H1 (cell line): Measurements from ENCODE around the gene ATXN7. TPM values are rescaled to one million over a fixed set of nuclear protein-coding genes. Genes with fewer than 3 reads are reported as not detected.

Experiments
- CTCF ChIA-PET: fragments of 300-600 bp; sonication (Branson Sonifier 250); formaldehyde crosslinking; loops from one replicate; lab custom pipeline; 2021; ENCODE audit not compliant: partially characterized antibody; lab: Charles Lee
- POLR2A ChIA-PET: fragments of 300-600 bp; sonication (Branson Sonifier 250); formaldehyde crosslinking; loops from one replicate; lab custom pipeline; 2021; ENCODE audit warnings: inconsistent platforms; ENCODE audit not compliant: partially characterized antibody; lab: Charles Lee
- DNase-seq, 2 experiments: peaks; one replicate each; pipeline versions ENCODE4 v3.0.0 to v3.0.0-alpha.2; 2010 to 2022; ENCODE audit warnings: low spot score in 2 of 2, low read depth in 1 of 2, mixed read lengths in 1 of 2
- FAIRE-seq: peaks from 2 replicates; lab custom pipeline; 2011; peaks lifted over from hg19 to GRCh38; lab: Jason Lieb, UNC
- H2AFZ ChIP-seq: 2 replicates; pipeline ENCODE4 v1.8.1; 2012; ENCODE audit warnings: low read length, inconsistent platforms
- H2AK5ac ChIP-seq: 2 replicates; pipeline ENCODE4 v1.6.1; 2013; ENCODE audit warnings: low read depth, low read length
- H2BK120ac ChIP-seq: replicated peaks from 2 replicates; pipeline ENCODE3; 2013; ENCODE audit warnings: low read depth, low read length, inconsistent platforms
- H2BK12ac ChIP-seq: 2 replicates; pipeline ENCODE4 v1.6.1; 2013; ENCODE audit warnings: low read depth, low read length
- H2BK15ac ChIP-seq: 2 replicates; pipeline ENCODE4 v1.6.1; 2013; ENCODE audit warnings: low read length
- H2BK20ac ChIP-seq: 2 replicates; pipeline ENCODE4 v1.6.1; 2013; ENCODE audit warnings: low read length
- H2BK5ac ChIP-seq: 2 replicates; pipeline ENCODE4 v1.6.1; 2013; ENCODE audit warnings: low read depth, low read length
- H3K14ac ChIP-seq: 2 replicates; pipeline ENCODE4 v1.6.1; 2013; ENCODE audit warnings: inconsistent platforms; ENCODE audit not compliant: insufficient read length
- H3K18ac ChIP-seq: 2 replicates; pipeline ENCODE4 v1.6.1; 2013; ENCODE audit warnings: low read length; ENCODE audit errors: extremely low read depth
- H3K23ac ChIP-seq: 2 replicates; pipeline ENCODE4 v1.6.1; 2013; ENCODE audit warnings: inconsistent platforms; ENCODE audit not compliant: insufficient read length
- H3K23me2 ChIP-seq: 2 replicates; pipeline ENCODE4 v1.6.1; 2013; ENCODE audit warnings: low read depth, low read length
- H3K27ac ChIP-seq: 2 replicates; pipeline ENCODE4 v1.6.1; 2011; ENCODE audit warnings: low read depth, low read length, inconsistent platforms
- H3K27me3 ChIP-seq, 4 experiments: replicated peaks in 1 of 4; 1 replicate in 1 of 4; 2 replicates in 3 of 4; pipeline versions ENCODE4 v1.6.1 to v1.8.1; 2011 to 2013; ENCODE audit warnings: low read length in 3 of 4, mild to moderate bottlenecking in 3 of 4, inconsistent platforms in 2 of 4, mixed read lengths in 2 of 4, moderate library complexity in 1 of 4; ENCODE audit not compliant: control insufficient read depth in 3 of 4, insufficient read depth in 3 of 4; ENCODE audit errors: extremely low read depth in 1 of 4
- H3K36me3 ChIP-seq, 4 experiments: 2 replicates each; pipeline versions ENCODE4 v1.6.1 to v1.8.1; 2011 to 2013; ENCODE audit warnings: mild to moderate bottlenecking in 4 of 4, low read length in 3 of 4, moderate library complexity in 2 of 4, control low read depth in 1 of 4, inconsistent platforms in 1 of 4; ENCODE audit not compliant: insufficient read depth in 4 of 4, control insufficient read depth in 2 of 4
- H3K4ac ChIP-seq: replicated peaks from 2 replicates; pipeline ENCODE3; 2013; ENCODE audit warnings: low read length, low read depth, mixed read lengths, inconsistent platforms; ENCODE audit not compliant: insufficient read length
- H3K4me1 ChIP-seq, 4 experiments: replicated peaks in 1 of 4; 1 replicate in 1 of 4; 2 replicates in 3 of 4; pipeline versions ENCODE4 v1.6.1 to v1.8.1; 2011 to 2013; ENCODE audit warnings: low read length in 3 of 4, inconsistent platforms in 2 of 4, mixed read lengths in 1 of 4; ENCODE audit not compliant: insufficient read depth in 4 of 4, control insufficient read depth in 3 of 4
- H3K4me2 ChIP-seq, 2 experiments: 2 replicates each; pipeline versions ENCODE4 v1.6.1 to v1.8.1; 2011 to 2013; ENCODE audit warnings: low read depth in 2 of 2, low read length in 2 of 2, control low read depth in 1 of 2, inconsistent platforms in 1 of 2, mild to moderate bottlenecking in 1 of 2; ENCODE audit not compliant: insufficient read depth in 1 of 2
- H3K4me3 ChIP-seq, 4 experiments: fragments of 200-600, 300-600 bp in 1 of 4; sonication (generic), shearing (Covaris generic), sonication (Bioruptor Twin) in 1 of 4; 2 replicates each; pipeline versions ENCODE4 v1.5.1 to v1.8.1; 2011 to 2016; ENCODE audit warnings: low read length in 4 of 4, low read depth in 3 of 4, control low read depth in 2 of 4, inconsistent platforms in 2 of 4, mild to moderate bottlenecking in 2 of 4, mixed read lengths in 1 of 4, moderate library complexity in 1 of 4; ENCODE audit not compliant: insufficient read depth in 2 of 4; ENCODE audit errors: extremely low read depth in 1 of 4
- H3K56ac ChIP-seq: replicated peaks from 2 replicates; pipeline ENCODE3; 2013; ENCODE audit warnings: low read depth, mild to moderate bottlenecking, mixed read lengths, low read length, inconsistent platforms; ENCODE audit not compliant: insufficient read length
- H3K79me1 ChIP-seq: 2 replicates; pipeline ENCODE4 v1.6.1; 2013; ENCODE audit warnings: low read depth, low read length, control low read depth
- H3K79me2 ChIP-seq, 2 experiments: 2 replicates each; pipeline versions ENCODE4 v1.6.1 to v1.8.1; 2012 to 2013; ENCODE audit warnings: low read length in 2 of 2, mild to moderate bottlenecking in 2 of 2, inconsistent platforms in 1 of 2; ENCODE audit not compliant: insufficient read depth in 2 of 2, control insufficient read depth in 1 of 2
- H3K9ac ChIP-seq, 4 experiments: replicated peaks in 1 of 4; 1 replicate in 1 of 4; 2 replicates in 3 of 4; pipeline versions ENCODE4 v1.6.1 to v1.8.1; 2011 to 2013; ENCODE audit warnings: low read depth in 3 of 4, low read length in 3 of 4, control low read depth in 2 of 4, mild to moderate bottlenecking in 2 of 4, moderate library complexity in 2 of 4, inconsistent platforms in 1 of 4; ENCODE audit errors: extremely low read depth in 1 of 4
- H3K9me3 ChIP-seq, 2 experiments: 2 replicates each; pipeline versions ENCODE4 v1.6.1 to v1.8.1; 2012 to 2013; ENCODE audit warnings: mild to moderate bottlenecking in 2 of 2, moderate library complexity in 2 of 2, control low read depth in 1 of 2, inconsistent platforms in 1 of 2, low read depth in 1 of 2, low read length in 1 of 2, mixed read lengths in 1 of 2; ENCODE audit not compliant: insufficient read depth in 2 of 2
- H4K20me1 ChIP-seq, 2 experiments: replicated peaks in 1 of 2; 2 replicates each; pipeline versions ENCODE3 to v1.8.1; 2011 to 2013; ENCODE audit warnings: inconsistent platforms in 2 of 2, low read length in 2 of 2, mild to moderate bottlenecking in 1 of 2; ENCODE audit not compliant: insufficient read depth in 2 of 2, control insufficient read depth in 1 of 2
- H4K5ac ChIP-seq: 2 replicates; pipeline ENCODE4 v1.6.1; 2013; ENCODE audit warnings: low read length, low read depth, mixed read lengths, inconsistent platforms; ENCODE audit not compliant: insufficient read length
- H4K8ac ChIP-seq: 2 replicates; pipeline ENCODE4 v1.8.0; 2013; ENCODE audit warnings: mild to moderate bottlenecking, moderate library complexity, low read length, inconsistent platforms; ENCODE audit not compliant: insufficient read depth; ENCODE audit errors: extremely low read depth
- H4K91ac ChIP-seq: replicated peaks from 2 replicates; pipeline ENCODE3; 2013; ENCODE audit warnings: low read length, mixed read lengths, inconsistent platforms; ENCODE audit not compliant: insufficient read length
- CHD1 ChIP-seq: IDR thresholded peaks from 2 replicates; pipeline ENCODE4 v1.6.1; 2012; ENCODE audit warnings: low read depth, low read length, improper control_type of control experiment
- CTBP2 ChIP-seq: IDR thresholded peaks from 2 replicates; pipeline ENCODE4 v1.7.0; 2011; ENCODE audit warnings: borderline replicate concordance, mild to moderate bottlenecking, moderate library complexity, mixed read lengths, low read length; ENCODE audit not compliant: insufficient read depth, insufficient read length
- GABPA ChIP-seq: IDR thresholded peaks from 2 replicates; pipeline ENCODE4 v1.6.1; 2011; ENCODE audit warnings: mild to moderate bottlenecking, low read length, moderate library complexity, borderline replicate concordance; ENCODE audit not compliant: insufficient read depth
- GTF2F1 ChIP-seq: IDR thresholded peaks from 2 replicates; pipeline ENCODE4 v1.6.1; 2012; ENCODE audit warnings: low read depth, low read length, improper control_type of control experiment, borderline replicate concordance
- JUND ChIP-seq: IDR thresholded peaks from 2 replicates; pipeline ENCODE4 v1.6.1; 2011; ENCODE audit warnings: mild to moderate bottlenecking, improper control_type of control experiment, low read length
- RAD21 ChIP-seq, 2 experiments: IDR thresholded peaks in 1 of 2; conservative IDR thresholded peaks in 1 of 2; 2 replicates each; pipeline ENCODE4 v1.6.1; 2011; ENCODE audit warnings: low read depth in 2 of 2, low read length in 2 of 2, improper control_type of control experiment in 1 of 2, inconsistent platforms in 1 of 2, mild to moderate bottlenecking in 1 of 2, moderate library complexity in 1 of 2
- RBBP5 ChIP-seq: IDR thresholded peaks from 2 replicates; pipeline ENCODE4 v1.7.1; 2012; ENCODE audit warnings: low read depth, mild to moderate bottlenecking, inconsistent platforms, low read length, moderate library complexity, borderline replicate concordance
- SIN3A ChIP-seq, 2 experiments: IDR thresholded peaks in 1 of 2; conservative IDR thresholded peaks in 1 of 2; 2 replicates each; pipeline ENCODE4 v1.6.1; 2011 to 2012; ENCODE audit warnings: low read length in 2 of 2, improper control_type of control experiment in 1 of 2, low read depth in 1 of 2, mild to moderate bottlenecking in 1 of 2
- SIX5 ChIP-seq: IDR thresholded peaks from 2 replicates; pipeline ENCODE4 v1.6.1; 2011; ENCODE audit warnings: mild to moderate bottlenecking, low read depth, low read length
- SP2 ChIP-seq: IDR thresholded peaks from 2 replicates; pipeline ENCODE4 v1.6.1; 2012; ENCODE audit warnings: mild to moderate bottlenecking, low read length, inconsistent platforms
- TAF7 ChIP-seq: optimal IDR thresholded peaks from 2 replicates; pipeline ENCODE3; 2011; ENCODE audit warnings: low read depth, mild to moderate bottlenecking, inconsistent platforms, low read length, moderate library complexity, borderline replicate concordance
- ZNF274 ChIP-seq: IDR thresholded peaks from 2 replicates; pipeline ENCODE4 v1.7.0; 2012; ENCODE audit warnings: low read length, borderline replicate concordance; ENCODE audit errors: extremely low read depth
- WGBS, 2 experiments: shearing (Covaris generic) in 1 of 2; methylation state at CpG; one replicate each; pipeline versions ENCODE4 v1.1.6 to v1.1.7; 2013 to 2015; ENCODE audit warnings: low lambda C conversion rate in 2 of 2, mixed read lengths in 2 of 2, inconsistent platforms in 1 of 2, low coverage in 1 of 2, missing lambda C conversion rate in 1 of 2; ENCODE audit not compliant: insufficient replicate concordance in 2 of 2, insufficient coverage in 1 of 2, insufficient read length in 1 of 2; ENCODE audit errors: extremely low coverage in 1 of 2, missing lambda C conversion rate in 1 of 2; 5-methylcytosine and 5-hydroxymethylcytosine counted together
- polyA plus RNA-seq, 7 experiments: library from polyadenylated mRNA; depleted of rRNA in 3 of 7; stranded (reverse) in 5 of 7; unstranded in 2 of 7; fragments of >200 nt in 5 of 7; fragments of 200-250 nt in 2 of 7; gene quantifications; 1 replicate in 5 of 7; 2 replicates in 1 of 7; 4 replicates in 1 of 7; pipeline versions ENCODE4 v1.2.1 to v1.2.3, GENCODE V29; 2011 to 2013; ENCODE audit warnings: missing spikeins in 2 of 7, mixed read lengths in 2 of 7
- total RNA-seq: library from RNA; stranded (reverse); fragmentation: NEBNext Ultra II Directional; extraction: Animal tissue kit (Norgen Biotek cat#: 25700); gene quantifications from 2 replicates; pipeline ENCODE4 v1.2.1, GENCODE V29; 2021

Gene ATXN7
- total and polyA plus RNA-seq, 2 of the 8 experiments (the other 6 are each of a cell fraction or from before 2014, with no cell fraction given), result 15.5 to 16.8 TPM

DNA sequence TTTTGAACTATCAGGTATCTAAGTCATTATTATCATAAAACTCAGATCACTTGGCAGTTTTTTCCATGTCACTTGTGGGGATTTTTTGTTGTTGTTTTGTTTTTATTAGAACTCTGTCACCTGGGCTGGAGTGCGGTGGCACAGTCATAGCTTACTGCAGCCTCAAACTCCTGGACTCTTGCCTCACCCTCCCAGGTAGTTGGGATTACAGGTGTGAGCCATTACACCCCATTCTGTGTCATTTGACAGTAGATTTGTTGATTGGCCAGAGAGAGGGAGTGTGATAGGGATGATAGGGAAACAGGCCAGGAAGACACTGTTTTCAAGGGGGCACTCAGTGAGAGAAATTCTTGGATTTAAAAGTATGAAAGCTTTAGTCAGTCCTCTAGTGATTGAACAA is 103.2 kb downstream of the ATXN7 start:
- H2AFZ ChIP-seq, result no peak overlapping the region
- no peak for FAIRE-seq
- peaks cover 0 to 2% of the 10 kb centered on the region in 2 experiments for H4K20me1 ChIP-seq
- no peak overlapping the region for H2BK120ac ChIP-seq
- H3K4ac ChIP-seq, result no peak overlapping the region
- no peak overlapping the region for H3K4me3 ChIP-seq
- TF ChIP-seq RBBP5 (no peak), SIX5 (no peak), CHD1 (no peak), SIN3A (conservative IDR thresholded peaks at IDR 0.05 in 1 of 2, IDR thresholded peaks at IDR 0.05 in 1 of 2; ENCODE audit: low read depth in 1 of 2, low read length in 2 of 2) (no peak), GTF2F1 (no peak), RAD21 (IDR thresholded peaks at IDR 0.05 in 1 of 2, conservative IDR thresholded peaks at IDR 0.05 in 1 of 2; ENCODE audit: low read depth in 2 of 2, low read length in 2 of 2) (no peak), JUND (no peak), TAF7 (no peak), SP2 (no peak), ZNF274 (no peak), CTBP2 (no peak), GABPA (no peak)
- TF ChIP-seq, all 59 proteins: peak for 0
- Histone ChIP-seq H3K14ac (no peak overlapping the region), H3K79me2 (peaks cover 0 to 1% of the 10 kb centered on the region in 2 experiments; a peak in 2 of 4 replicates), H2BK20ac (no peak overlapping the region), H3K18ac (no peak overlapping the region), H3K79me1 (0 out of 2 replicates have a peak, but pooled peaks cover 2% of the 10 kb centered on the region), H3K36me3 (no peaks in the 10 kb centered on the region), H4K5ac (no peak overlapping the region), H3K4me2 (no peak overlapping the region; a peak in 1 of 4 replicates), H3K23me2 (no peaks in the 10 kb centered on the region), H3K4me1 (peaks cover 10 to 34% (median 32%) of the 10 kb centered on the region in 4 experiments; a peak in 6 of 7 replicates), H3K56ac (no peak overlapping the region), H2BK5ac (no peak overlapping the region), H3K27me3 (no peaks in the 10 kb centered on the region), H4K91ac (no peak overlapping the region), H2BK12ac (no peak overlapping the region), H2AK5ac (no peak overlapping the region; the same call in 1 of the 2 replicates), H3K9me3 (no peaks in the 10 kb centered on the region), H3K23ac (no peak overlapping the region), H4K8ac (no peak overlapping the region), H2BK15ac (no peak overlapping the region), H3K27ac (no peak overlapping the region), H3K9ac (no peak overlapping the region)
- no peak for DNase-seq
- CTCF ChIA-PET, result interaction anchor here (0.7 to 9.3 kb wide), 3 partner anchors 11 to 26 kb away, joined by 3 to 115 read pairs (median 3); no protein-coding TSS in a partner anchor
- 90% methylated on average over 1 of the region's 1 CpG; no CpG with 5 or more reads in 1 of the 2 experiments for whole genome bisulfite sequencing, 2 experiments
- POLR2A ChIA-PET, result interaction anchor here (1.2 kb wide), 1 partner anchor 12 kb away, joined by 3 read pairs; no protein-coding TSS in a partner anchor
